ENCODE data around the gene CSNK1G1. TPM values are rescaled to one million over a fixed set of nuclear protein-coding genes. Genes with fewer than 3 reads are reported as not detected.
A peak's percentile ranks its signal among the peaks of the same experiment; 100 is the strongest.
"Not testable (repeated sequence)": the region's sequence is repeated elsewhere in the genome, so short reads cannot be mapped to it uniquely, and the experiment has no call there.

The CSNK1G1 gene
- total and polyA plus RNA-seq, 2 donors (not counting 1 experiment from before 2014, with no cell fraction given): 18.2 to 27.1 TPM

GRCh38 chr15:64396789-64397188 lies 40.8 kb upstream of the CSNK1G1 start:
- Histone ChIP-seq H3K79me2 (ENCODE audit: control insufficient read depth, insufficient read depth, low read length) (peaks cover 2% of the 10 kb centered on the region), H3K36me3 (ENCODE audit: control insufficient read depth, insufficient read depth, low read length) (peaks cover 6% of the 10 kb centered on the region), H3K27me3 (ENCODE audit: control insufficient read depth, insufficient read depth, low read length) (no peaks in the 10 kb centered on the region), H4K20me1 (ENCODE audit: control insufficient read depth, extremely low read depth, insufficient read depth, low read length) (no peaks in the 10 kb centered on the region), H3K4me2 (ENCODE audit: extremely low read depth, insufficient read depth, low read length) (no peak overlapping the region), H3K9me3 (ENCODE audit: control insufficient read depth, insufficient read depth, low read depth, low read length) (no peaks in the 10 kb centered on the region), H3K4me1 (ENCODE audit: control insufficient read depth, extremely low read depth, insufficient read depth, low read length) (no peaks in the 10 kb centered on the region), H2AFZ (ENCODE audit: low read length) (no peak overlapping the region), H3K9ac (ENCODE audit: insufficient read depth, low read length) (no peak overlapping the region), H3K4me3 (replicated peaks in 1 of 4; ENCODE audit: control extremely low read depth in 1 of 4, insufficient read depth in 1 of 4, low read depth in 3 of 4, low read length in 4 of 4) (no peak overlapping the region), H3K27ac (ENCODE audit: insufficient read depth, low read length) (no peak overlapping the region)
- TF ChIP-seq CTCF (conservative IDR thresholded peaks at IDR 0.05 in 1 of 2, IDR thresholded peaks at IDR 0.05 in 1 of 2; ENCODE audit: low read depth in 1 of 2, low read length in 2 of 2): no peak
- TF ChIP-seq EZH2 (IDR thresholded peaks at IDR 0.05; ENCODE audit: low read length, missing control alignments): no peak
- DNase-seq (ENCODE audit: low read depth in 2 of 2): no peak

DNA sequence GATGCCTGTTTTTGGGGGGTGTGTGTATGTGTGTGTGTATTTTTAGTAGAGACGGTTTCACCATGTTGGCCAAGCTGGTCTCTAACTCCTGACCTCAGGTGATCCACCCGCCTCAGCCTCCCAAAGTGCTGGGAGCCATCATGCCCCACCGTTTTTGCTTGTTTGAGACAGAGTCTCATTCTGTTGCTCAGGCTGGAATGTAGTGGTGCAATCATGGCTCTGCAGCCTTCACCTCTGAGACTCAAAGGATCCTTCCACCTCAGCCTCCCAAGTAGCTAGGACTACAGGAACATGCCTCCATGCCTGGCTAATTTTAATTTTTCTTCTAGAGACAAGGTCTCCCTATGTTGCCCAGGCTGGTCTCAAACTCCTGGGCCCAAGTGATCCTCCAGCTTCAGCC lies 36.5 kb upstream of the CSNK1G1 start:
- H4K20me1 ChIP-seq (ENCODE audit: control insufficient read depth, extremely low read depth, insufficient read depth, low read length); H2AFZ ChIP-seq (ENCODE audit: low read length); H3K4me3 ChIP-seq (replicated peaks in 1 of 4; ENCODE audit: control extremely low read depth in 1 of 4, insufficient read depth in 1 of 4, low read depth in 3 of 4, low read length in 4 of 4); H3K27ac ChIP-seq (ENCODE audit: insufficient read depth, low read length); DNase-seq (ENCODE audit: low read depth in 2 of 2); H3K9ac ChIP-seq (ENCODE audit: insufficient read depth, low read length); H3K27me3 ChIP-seq (ENCODE audit: control insufficient read depth, insufficient read depth, low read length); H3K4me1 ChIP-seq (ENCODE audit: control insufficient read depth, extremely low read depth, insufficient read depth, low read length); H3K9me3 ChIP-seq (ENCODE audit: control insufficient read depth, insufficient read depth, low read depth, low read length); H3K36me3 ChIP-seq (ENCODE audit: control insufficient read depth, insufficient read depth, low read length); H3K4me2 ChIP-seq (ENCODE audit: extremely low read depth, insufficient read depth, low read length): not testable (repeated sequence)
- peaks cover 24% of the 10 kb centered on the region for H3K79me2 ChIP-seq (ENCODE audit: control insufficient read depth, insufficient read depth, low read length)

- no peak overlapping the region for H3K4me2 ChIP-seq (ENCODE audit: extremely low read depth, insufficient read depth, low read length)
- H3K9me3 ChIP-seq (ENCODE audit: control insufficient read depth, insufficient read depth, low read depth, low read length): no peaks in the 10 kb centered on the region
- no peak for TF ChIP-seq EZH2 (IDR thresholded peaks at IDR 0.05; ENCODE audit: low read length, missing control alignments)
- TF ChIP-seq CTCF (conservative IDR thresholded peaks at IDR 0.05 in 1 of 2, IDR thresholded peaks at IDR 0.05 in 1 of 2; ENCODE audit: low read depth in 1 of 2, low read length in 2 of 2): no peak
- peak overlapping the region in 3 of 4 experiments; percentile 77 to 98 (median 96) for H3K4me3 ChIP-seq (replicated peaks in 1 of 4; ENCODE audit: control extremely low read depth in 1 of 4, insufficient read depth in 1 of 4, low read depth in 3 of 4, low read length in 4 of 4)
- no peak overlapping the region for H3K27ac ChIP-seq (ENCODE audit: insufficient read depth, low read length)
- no peaks in the 10 kb centered on the region for H3K27me3 ChIP-seq (ENCODE audit: control insufficient read depth, insufficient read depth, low read length)
- DNase-seq (ENCODE audit: low read depth in 2 of 2): no peak
- no peak overlapping the region for H3K9ac ChIP-seq (ENCODE audit: insufficient read depth, low read length)
- H3K4me1 ChIP-seq (ENCODE audit: control insufficient read depth, extremely low read depth, insufficient read depth, low read length): no peaks in the 10 kb centered on the region
- peaks cover 24% of the 10 kb centered on the region for H3K79me2 ChIP-seq (ENCODE audit: control insufficient read depth, insufficient read depth, low read length)
- H2AFZ ChIP-seq (ENCODE audit: low read length): no peak overlapping the region
- no peaks in the 10 kb centered on the region for H3K36me3 ChIP-seq (ENCODE audit: control insufficient read depth, insufficient read depth, low read length)
- no peaks in the 10 kb centered on the region for H4K20me1 ChIP-seq (ENCODE audit: control insufficient read depth, extremely low read depth, insufficient read depth, low read length)
Measured at GRCh38 chr15:64389036-64389435, 33.1 kb upstream of the CSNK1G1 start.
